ENCODE measurements around the gene SNX5. TPM values are rescaled to one million over a fixed set of nuclear protein-coding genes. Genes with fewer than 3 reads are reported as not detected.

Gene SNX5
- total RNA-seq, 1 donor from 2014 or later, result 97.3 TPM

GRCh38 chr20:17916433-17916891 lies 52.1 kb downstream of the SNX5 start:
- no peak for DNase-seq

- DNase-seq, result no peak
Observed at GRCh38 chr20:17914957-17915356, 53.6 kb downstream of the SNX5 start.

GRCh38 chr20:17912916-17913315 lies 55.7 kb downstream of the SNX5 start:
- no peak for DNase-seq

- DNase-seq, result no peak
Observed at GRCh38 chr20:17911927-17912326, 56.7 kb downstream of the SNX5 start.

GRCh38 chr20:17910828-17911294 lies 57.7 kb downstream of the SNX5 start:
- peak; percentile 73 for DNase-seq

GRCh38 chr20:17909869-17910321 lies 58.7 kb downstream of the SNX5 start:
- DNase-seq, result no peak

- no peak for DNase-seq
Observed at GRCh38 chr20:17905544-17905943, 63.0 kb downstream of the SNX5 start.

- DNase-seq, result no peak
Observed at GRCh38 chr20:17904027-17904426, 64.6 kb downstream of the SNX5 start.

GRCh38 chr20:17902531-17903083 lies 66.0 kb downstream of the SNX5 start:
- DNase-seq, result no peak

- DNase-seq, result no peak
Observed at GRCh38 chr20:17901971-17902370, 66.6 kb downstream of the SNX5 start.

- DNase-seq, result peak; percentile 89
Observed at GRCh38 chr20:17898548-17898994, 70.0 kb downstream of the SNX5 start.

GRCh38 chr20:17897566-17898307 lies 70.9 kb downstream of the SNX5 start:
- DNase-seq, result no peak

GRCh38 chr20:17896771-17897369 lies 71.7 kb downstream of the SNX5 start:
- DNase-seq, result peak; percentile 34

GRCh38 chr20:17896193-17896723 lies 72.3 kb downstream of the SNX5 start:
- DNase-seq, result peak; percentile 89

- peak; percentile 81 for DNase-seq
Observed at GRCh38 chr20:17895641-17896171, 72.9 kb downstream of the SNX5 start.

- DNase-seq, result no peak
Observed at GRCh38 chr20:17893445-17893844, 75.1 kb downstream of the SNX5 start.

- no peak for DNase-seq
Observed at GRCh38 chr20:17892189-17892938, 76.2 kb downstream of the SNX5 start.

Other genes with a start within 250 kb of the SNX5 start
- 8.5 and 21.5 TPM in 2 replicates for gene MGME1, start 224 bp upstream of the SNX5 start, total RNA-seq
- gene OVOL2, start 89.1 kb upstream of the SNX5 start, total RNA-seq, result not detected in 2 replicates
- 9.1 and 11.1 TPM in 2 replicates for gene KAT14, start 169.1 kb upstream of the SNX5 start, total RNA-seq
- gene PET117, start 169.1 kb upstream of the SNX5 start, total RNA-seq, result 10.4 and 14.3 TPM in 2 replicates